Fibroblast of lung (primary cell): ENCODE measurements around the gene HCFC1.

ENCODE experiments used
- CTCF ChIP-seq, 2 donors: IDR thresholded peaks in 1 of 2; conservative IDR thresholded peaks in 1 of 2; 1 replicate in 1 of 2; 2 replicates in 1 of 2; pipeline ENCODE4 v1.5.1; 2011 to 2012; ENCODE audit warnings: low read length in 2 of 2, control low read depth in 1 of 2, inconsistent platforms in 1 of 2, low read depth in 1 of 2, mild to moderate bottlenecking in 1 of 2
- EZH2 ChIP-seq: IDR thresholded peaks from 2 replicates; pipeline ENCODE4 v1.5.1; 2012; ENCODE audit warnings: low read length, control low read depth, mild to moderate bottlenecking; ENCODE audit errors: missing control alignments

GRCh38 chrX:153966841-153967535 is 4.6 kb downstream of the HCFC1 start:
- TF ChIP-seq EZH2 (no peak), CTCF (conservative IDR thresholded peaks at IDR 0.05 in 1 of 2, IDR thresholded peaks at IDR 0.05 in 1 of 2; ENCODE audit: low read depth in 1 of 2, low read length in 2 of 2) (no peak)
